NCI-H1048 (cell line): ENCODE results near the gene F12.
"Not testable (repeated sequence)": the region's sequence is repeated elsewhere in the genome, so short reads cannot be mapped to it uniquely, and the experiment has no call there.

ENCODE experiments used
- DNase-seq: peaks from one replicate; lab custom pipeline; 2025; lab: John Stamatoyannopoulos, UW

F12 gene

DNA sequence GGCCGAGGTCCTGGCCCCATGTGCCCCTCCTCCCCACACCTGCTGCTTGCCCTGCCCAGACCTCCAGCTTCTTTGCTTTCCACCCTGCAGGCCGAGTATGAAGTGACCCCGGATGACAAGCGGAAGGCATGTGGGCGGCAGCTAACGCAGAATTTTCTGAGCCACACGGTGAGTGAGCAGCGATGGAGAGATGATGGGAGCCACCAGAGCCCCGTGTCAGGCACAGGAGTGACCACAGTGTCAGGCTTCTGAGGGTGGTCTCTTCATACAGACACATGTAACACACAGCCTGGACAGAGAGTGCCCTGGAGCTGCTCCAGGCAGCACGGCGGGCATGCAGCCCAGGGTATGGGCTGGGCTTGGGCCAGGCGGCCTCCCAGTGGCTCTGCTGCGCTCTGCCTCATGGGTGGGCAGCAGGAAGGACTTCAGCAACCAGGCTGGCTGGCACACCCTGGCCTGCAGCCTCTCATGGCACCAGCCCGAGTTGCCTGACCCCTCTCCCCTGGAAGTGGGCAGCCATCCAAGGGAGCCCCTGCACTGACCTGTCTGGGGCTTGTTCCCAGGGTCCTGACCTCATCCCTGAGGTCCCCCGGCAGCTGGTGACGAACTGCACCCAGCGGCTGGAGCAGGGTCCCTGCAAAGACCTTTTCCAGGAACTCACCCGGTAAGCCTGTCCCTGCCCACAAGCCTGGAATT is 22.9 kb upstream of the F12 start:
- no peak for DNase-seq

DNA sequence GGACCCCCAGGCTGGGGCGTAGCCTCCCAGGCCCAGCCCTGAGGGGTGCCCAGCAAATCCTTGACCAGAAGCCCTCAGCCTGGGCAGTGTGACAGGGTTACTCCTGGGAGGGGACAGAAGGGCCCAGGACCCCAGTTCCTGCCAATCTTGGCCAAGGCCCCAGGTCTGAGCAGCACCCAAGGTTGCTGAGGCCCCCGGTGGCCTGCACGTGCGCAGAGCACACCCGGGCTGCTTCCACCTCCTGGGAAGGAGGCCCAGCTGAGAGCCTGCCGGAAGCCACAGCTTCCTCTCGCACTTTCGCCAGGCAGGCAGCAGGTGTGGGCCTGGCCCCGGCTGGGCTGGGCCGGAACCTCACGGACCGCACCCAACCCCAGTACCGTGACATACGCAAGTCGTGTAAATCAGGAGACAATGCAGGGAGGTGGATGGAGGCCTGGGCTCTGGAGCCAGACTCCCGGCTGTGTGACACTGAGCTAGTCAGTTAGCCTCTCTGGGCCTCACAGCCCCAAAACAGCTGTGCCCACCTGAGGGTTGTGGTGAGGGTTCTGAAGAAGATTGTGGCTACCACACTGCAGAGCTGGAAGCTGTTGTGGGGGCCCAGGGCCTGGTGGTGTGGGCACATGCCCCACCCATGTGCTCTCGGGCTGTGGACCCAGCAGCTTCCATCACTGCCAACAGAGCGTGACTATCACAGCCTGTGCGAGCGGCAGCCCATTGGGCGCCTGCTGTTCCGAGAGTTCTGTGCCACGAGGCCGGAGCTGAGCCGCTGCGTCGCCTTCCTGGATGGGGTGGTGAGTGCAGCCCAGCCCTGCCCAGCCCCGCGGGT is 22.2 kb upstream of the F12 start:
- DNase-seq = no peak

- DNase-seq = no peak
Measured at GRCh38 chr5:177430972-177431316, 21.6 kb upstream of the F12 start.

- DNase-seq = no peak
Measured at GRCh38 chr5:177430140-177430951, 21.0 kb upstream of the F12 start.

- no peak for DNase-seq
Measured at GRCh38 chr5:177429248-177430040, 20.1 kb upstream of the F12 start.

GRCh38 chr5:177428574-177429217 is 19.3 kb upstream of the F12 start:
- DNase-seq = no peak

DNA sequence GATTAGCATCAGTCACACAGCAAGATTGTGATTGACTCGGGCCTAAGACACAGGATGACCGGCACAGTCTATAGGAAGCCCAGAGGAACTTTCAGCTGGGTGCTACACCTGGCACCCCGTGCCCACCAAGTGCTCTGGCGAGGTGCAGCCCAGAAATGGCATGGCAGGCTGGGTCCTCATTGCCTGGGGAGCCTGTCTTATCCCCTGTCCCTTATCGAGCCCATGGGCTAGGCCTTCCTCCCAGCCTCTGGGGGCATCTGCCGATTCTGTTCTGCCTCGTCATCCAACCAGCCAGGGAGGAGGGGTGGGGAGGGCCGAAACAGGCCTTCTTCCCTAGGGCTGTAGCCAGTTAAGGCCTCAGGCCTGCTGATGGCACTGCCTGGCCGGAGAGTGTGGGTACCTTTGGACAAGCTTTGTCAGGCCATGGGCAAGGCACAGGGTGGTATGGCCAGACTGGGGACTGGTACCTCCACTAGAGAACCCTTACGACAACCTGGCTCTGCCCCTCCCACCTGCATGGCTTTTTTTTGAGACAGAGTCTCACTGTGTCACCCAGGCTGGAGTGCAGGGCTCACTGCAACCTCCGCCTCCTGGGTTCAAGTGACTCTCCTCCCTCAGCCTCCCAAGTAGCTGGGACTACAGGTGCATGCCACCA is 18.7 kb upstream of the F12 start:
- DNase-seq = no peak

GRCh38 chr5:177427211-177427822 is 18.0 kb upstream of the F12 start:
- no peak for DNase-seq

GRCh38 chr5:177426566-177427210 is 17.3 kb upstream of the F12 start, which contains the start of gene GRK6:
GRK6 (plus strand) TSS chr5:177426676; CDS start chr5:177426846, 170 bp downstream.
- DNase-seq = no peak

DNA sequence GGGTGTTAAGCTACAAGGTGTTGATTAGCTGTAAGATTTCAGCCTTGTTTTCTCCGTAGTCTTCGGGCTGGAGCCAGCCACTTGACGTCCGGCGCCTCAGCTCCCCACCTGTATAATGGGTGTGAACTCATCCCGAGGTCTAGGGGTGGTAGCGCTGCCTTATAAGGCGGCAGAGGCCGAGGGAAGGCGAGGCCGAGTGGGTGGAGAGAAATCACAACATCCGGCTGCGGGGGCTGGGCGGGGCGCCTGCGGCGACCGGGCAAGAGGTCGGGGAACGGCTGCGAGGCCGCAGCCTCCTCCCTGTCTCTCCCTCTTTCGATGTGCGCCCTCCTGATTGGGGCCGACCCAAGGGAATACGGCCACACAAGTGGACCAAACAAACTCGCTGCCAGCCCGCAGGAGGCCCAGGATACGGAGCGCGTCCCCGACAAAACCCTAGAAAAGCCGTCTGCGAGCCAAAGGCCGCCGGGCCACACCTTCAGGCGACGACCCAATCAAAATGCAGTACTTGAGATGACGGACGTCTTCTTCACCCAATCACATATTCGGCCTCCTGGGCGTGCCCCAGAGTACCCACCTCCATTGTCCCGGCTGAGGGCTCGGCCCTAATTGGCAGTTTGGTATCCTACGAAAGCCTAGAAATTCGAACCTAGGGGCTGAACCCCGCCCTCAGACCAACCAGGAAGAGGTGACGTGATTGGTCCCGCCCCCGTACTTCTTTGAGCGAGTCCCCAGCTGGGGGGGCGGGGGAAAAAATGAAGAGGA is 16.6 kb upstream of the F12 start:
- DNase-seq = peak; percentile 99

- no peak for DNase-seq
Measured at GRCh38 chr5:177425196-177425800, 15.9 kb upstream of the F12 start.

DNA sequence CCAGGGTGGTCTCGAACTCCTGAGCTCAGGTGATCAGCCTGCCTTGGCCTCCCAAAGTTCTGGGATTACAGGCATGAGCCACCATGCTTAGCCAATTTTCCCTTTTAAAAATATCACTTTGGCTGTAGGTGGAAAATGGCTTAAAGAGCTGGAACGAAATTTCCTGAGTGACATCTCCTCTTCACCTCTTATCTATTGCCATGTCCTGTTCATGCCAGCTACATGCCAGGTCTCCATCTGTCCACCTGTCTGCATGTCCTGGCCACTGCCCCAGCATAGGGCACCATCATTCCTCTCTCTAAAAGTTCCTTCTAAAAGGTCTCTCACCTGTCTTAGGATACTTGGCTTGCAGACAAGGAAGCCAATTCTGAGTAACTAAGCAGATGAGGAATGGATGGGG is 14.3 kb upstream of the F12 start:
- DNase-seq = no peak

DNA sequence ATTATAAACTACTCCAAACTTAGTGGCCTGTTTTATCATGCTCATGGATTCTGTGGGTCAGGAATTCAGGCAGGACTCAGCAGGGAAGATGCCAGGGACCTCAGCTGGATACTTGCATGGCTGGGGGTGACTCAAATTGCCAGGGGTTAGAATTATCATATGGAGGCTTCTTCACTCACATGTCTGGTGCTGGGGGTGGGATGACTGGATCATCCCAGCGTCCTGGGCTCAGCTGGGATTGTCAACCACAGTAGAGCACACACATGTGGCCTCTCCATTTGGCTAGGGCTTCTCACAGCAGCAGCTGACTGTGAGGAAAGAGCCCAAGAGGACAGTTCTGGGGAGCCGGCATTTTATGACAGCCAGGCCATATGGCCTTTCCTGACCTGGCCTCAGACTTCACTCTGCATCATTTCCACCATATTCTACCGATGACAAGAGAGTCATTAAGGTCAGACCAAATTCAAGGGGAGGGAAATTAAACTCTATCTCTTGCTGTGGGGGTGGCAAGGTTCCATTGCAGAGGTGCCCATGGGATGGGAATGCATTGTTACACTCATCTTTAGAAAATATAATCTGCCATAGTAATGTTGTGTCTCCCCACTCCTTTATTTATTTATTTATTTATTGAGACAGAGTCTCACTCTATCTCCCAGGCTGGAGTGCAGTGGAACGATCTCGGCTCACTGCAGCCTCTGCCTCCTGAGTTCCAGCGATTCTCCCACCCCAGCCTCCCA is 11.9 kb upstream of the F12 start:
- DNase-seq = no peak

- not testable (repeated sequence) for DNase-seq
Measured at GRCh38 chr5:177420472-177420871, 11.1 kb upstream of the F12 start.

- DNase-seq = no peak
Measured at GRCh38 chr5:177419046-177419445, 9.7 kb upstream of the F12 start.

GRCh38 chr5:177417081-177417480 is 7.7 kb upstream of the F12 start:
- not testable (repeated sequence) for DNase-seq

DNA sequence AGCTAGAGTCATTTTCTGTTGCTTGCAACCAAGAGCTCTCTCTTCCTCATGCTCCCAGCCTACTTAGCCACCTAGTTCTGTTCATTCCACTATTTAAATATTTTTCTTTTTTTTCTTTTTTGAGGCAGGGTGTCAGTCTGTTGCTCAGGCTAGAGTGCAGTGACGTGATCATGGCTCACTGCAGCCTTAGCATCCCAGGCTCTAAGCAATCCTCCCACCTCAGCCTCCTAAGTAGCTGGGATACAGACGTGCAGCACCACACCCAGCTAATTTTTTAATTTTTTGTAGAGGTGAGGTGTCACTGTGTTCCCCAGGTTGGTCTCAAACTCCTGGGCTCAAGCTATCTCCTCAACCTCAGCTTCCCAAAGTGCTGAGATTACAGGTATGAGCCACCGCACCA is 5.1 kb upstream of the F12 start:
- DNase-seq = no peak
